A673 (cell line): ENCODE data around the gene CFHR5.

Experiments
- CTCF ChIP-seq: fragments of 300-800, 200-600 bp; sonication (generic); conservative IDR thresholded peaks from 2 replicates; pipeline ENCODE4 v1.5.1; 2017; ENCODE audit warnings: low read depth, mild to moderate bottlenecking, antibody characterized with exemption, low read length, moderate library complexity, mixed read lengths
- EZH2 ChIP-seq: fragments of 200-600 bp; sonication (generic); IDR thresholded peaks from 2 replicates; pipeline ENCODE4 v1.6.1; 2017; ENCODE audit warnings: borderline replicate concordance, low read depth, mild to moderate bottlenecking, mixed read lengths, antibody characterized with exemption, low read length; ENCODE audit not compliant: poor library complexity, severe bottlenecking

- TF ChIP-seq CTCF (no peak), EZH2 (no peak)
These were observed 65.5 kb downstream of the CFHR5 start for GRCh38 chr1:197042676-197043341.
